Thyroid gland (tissue), 4 donors: Measurements from ENCODE around the gene LYPD6. TPM values are rescaled to one million over a fixed set of nuclear protein-coding genes. Genes with fewer than 3 reads are reported as not detected.

ENCODE experiments used
- DNase-seq, 2 donors: peaks; one replicate each; pipeline ENCODE4 v3.0.0-alpha.2; 2019
- H3K27ac ChIP-seq, 3 donors: fragments of 200-600 bp; sonication (generic); 1 replicate in 2 of 3; 2 replicates in 1 of 3; pipeline ENCODE4 v1.5.1; 2016 to 2019; ENCODE audit warnings: mild to moderate bottlenecking in 1 of 3, moderate library complexity in 1 of 3
- H3K27me3 ChIP-seq: fragments of 200-600 bp; sonication (generic); one replicate; pipeline ENCODE4 v1.5.1; 2019
- H3K36me3 ChIP-seq, 2 donors: fragments of 200-600 bp; sonication (generic); one replicate each; pipeline ENCODE4 v1.5.1; 2016 to 2019
- H3K4me1 ChIP-seq, 2 donors: fragments of 200-600 bp; sonication (generic); one replicate each; pipeline ENCODE4 v1.5.1; 2017 to 2019
- H3K4me3 ChIP-seq, 3 donors: fragments of 200-600 bp; sonication (generic); replicated peaks in 1 of 3; 1 replicate in 2 of 3; 2 replicates in 1 of 3; pipeline ENCODE4 v1.5.1; 2016; ENCODE audit warnings: mild to moderate bottlenecking in 1 of 3
- H3K9me3 ChIP-seq: fragments of 200-600 bp; sonication (generic); one replicate; pipeline ENCODE4 v1.5.1; 2017
- CTCF ChIP-seq, 6 experiments: fragments of 200-600 bp in 3 of 6; fragments of 450-650 bp in 3 of 6; sonication (generic) in 3 of 6; IDR thresholded peaks; one replicate each; pipeline ENCODE4 v1.5.1; 2016 to 2019; ENCODE audit warnings: antibody characterized with exemption in 6 of 6, mild to moderate bottlenecking in 2 of 6, inconsistent platforms in 1 of 6, moderate library complexity in 1 of 6
- POLR2A ChIP-seq, 2 donors: fragments of 450-650 bp; IDR thresholded peaks; one replicate each; pipeline ENCODE4 v1.6.1; 2017; ENCODE audit warnings: antibody characterized with exemption in 2 of 2, mild to moderate bottlenecking in 2 of 2, moderate library complexity in 1 of 2
- WGBS, 2 donors: methylation state at CpG; one replicate each; pipeline ENCODE4 v1.1.5; 2017; 5-methylcytosine and 5-hydroxymethylcytosine counted together
- intact Hi-C: fragments of 100-400 bp; cut with DNase I; formaldehyde crosslinking; loops from one replicate; pipeline ENCODE4 v1.15.1; 2023
- total RNA-seq, 4 donors: library from RNA; depleted of rRNA; stranded (reverse); fragments of >200 nt; gene quantifications; one replicate each; pipeline ENCODE4 v1.2.3, GENCODE V29; 2016

Gene LYPD6
- total RNA-seq, 4 donors from 2014 or later, result 0.33 to 1.5 (median 1.4) TPM

GRCh38 chr2:149355716-149356422, 25.5 kb downstream of the LYPD6 start:
- Histone ChIP-seq H3K9me3 (no peaks in the 10 kb centered on the region), H3K27me3 (no peaks in the 10 kb centered on the region), H3K4me1 (no peaks in the 10 kb centered on the region), H3K36me3 (no peaks in the 10 kb centered on the region), H3K4me3 (no peak overlapping the region), H3K27ac (no peak overlapping the region)
- WGBS, 2 donors, result 92 to 94% methylated on average over 4 of the region's 4 CpGs
- TF ChIP-seq POLR2A (IDR thresholded peaks at IDR 0.05), result no peak
- TF ChIP-seq CTCF (IDR thresholded peaks at IDR 0.05), result no peak
- intact Hi-C loops, result no loop called here
- no peak for DNase-seq

GRCh38 chr2:149357058-149357457, 26.7 kb downstream of the LYPD6 start:
- intact Hi-C loops, result no loop called here
- no peak for TF ChIP-seq CTCF (IDR thresholded peaks at IDR 0.05)
- no peak for TF ChIP-seq POLR2A (IDR thresholded peaks at IDR 0.05)
- Histone ChIP-seq H3K36me3 (no peaks in the 10 kb centered on the region), H3K27ac (no peak overlapping the region), H3K9me3 (no peaks in the 10 kb centered on the region), H3K27me3 (no peaks in the 10 kb centered on the region), H3K4me1 (no peaks in the 10 kb centered on the region), H3K4me3 (no peak overlapping the region)
- DNase-seq, result no peak

GRCh38 chr2:149360106-149360505, 29.7 kb downstream of the LYPD6 start:
- no peak for DNase-seq
- H3K27me3 ChIP-seq, result no peaks in the 10 kb centered on the region
- TF ChIP-seq POLR2A (IDR thresholded peaks at IDR 0.05), result no peak
- no peak for TF ChIP-seq CTCF (IDR thresholded peaks at IDR 0.05)
- no peaks in the 10 kb centered on the region for H3K36me3 ChIP-seq
- no peak overlapping the region for H3K4me3 ChIP-seq
- intact Hi-C loops, result no loop called here
- 50 to 68% methylated on average over 1 of the region's 1 CpG for WGBS, 2 donors
- no peaks in the 10 kb centered on the region for H3K4me1 ChIP-seq
- no peak overlapping the region for H3K27ac ChIP-seq
- H3K9me3 ChIP-seq, result no peaks in the 10 kb centered on the region

GRCh38 chr2:149363958-149364357, 33.6 kb downstream of the LYPD6 start:
- DNase-seq, result no peak
- no peak for TF ChIP-seq CTCF (IDR thresholded peaks at IDR 0.05)
- no peak for TF ChIP-seq POLR2A (IDR thresholded peaks at IDR 0.05)
- H3K27me3 ChIP-seq, result no peaks in the 10 kb centered on the region
- 77 to 86% methylated on average over 1 of the region's 1 CpG for WGBS, 2 donors
- peaks cover 9 to 11% of the 10 kb centered on the region in 2 donors for H3K4me1 ChIP-seq
- no peaks in the 10 kb centered on the region for H3K9me3 ChIP-seq
- H3K36me3 ChIP-seq, result no peaks in the 10 kb centered on the region
- no peak overlapping the region for H3K4me3 ChIP-seq
- intact Hi-C loops, result no loop called here
- H3K27ac ChIP-seq, result no peak overlapping the region

GRCh38 chr2:149364839-149365238, 34.5 kb downstream of the LYPD6 start:
- no peak for DNase-seq
- Histone ChIP-seq H3K27ac (no peak overlapping the region), H3K9me3 (no peaks in the 10 kb centered on the region), H3K36me3 (no peaks in the 10 kb centered on the region), H3K4me3 (no peak overlapping the region), H3K4me1 (peaks cover 9 to 11% of the 10 kb centered on the region in 2 donors), H3K27me3 (no peaks in the 10 kb centered on the region)
- intact Hi-C loops, result no loop called here
- no peak for TF ChIP-seq CTCF (IDR thresholded peaks at IDR 0.05)
- TF ChIP-seq POLR2A (IDR thresholded peaks at IDR 0.05), result no peak
